Measurements from ENCODE around the gene RBM15.

DNA sequence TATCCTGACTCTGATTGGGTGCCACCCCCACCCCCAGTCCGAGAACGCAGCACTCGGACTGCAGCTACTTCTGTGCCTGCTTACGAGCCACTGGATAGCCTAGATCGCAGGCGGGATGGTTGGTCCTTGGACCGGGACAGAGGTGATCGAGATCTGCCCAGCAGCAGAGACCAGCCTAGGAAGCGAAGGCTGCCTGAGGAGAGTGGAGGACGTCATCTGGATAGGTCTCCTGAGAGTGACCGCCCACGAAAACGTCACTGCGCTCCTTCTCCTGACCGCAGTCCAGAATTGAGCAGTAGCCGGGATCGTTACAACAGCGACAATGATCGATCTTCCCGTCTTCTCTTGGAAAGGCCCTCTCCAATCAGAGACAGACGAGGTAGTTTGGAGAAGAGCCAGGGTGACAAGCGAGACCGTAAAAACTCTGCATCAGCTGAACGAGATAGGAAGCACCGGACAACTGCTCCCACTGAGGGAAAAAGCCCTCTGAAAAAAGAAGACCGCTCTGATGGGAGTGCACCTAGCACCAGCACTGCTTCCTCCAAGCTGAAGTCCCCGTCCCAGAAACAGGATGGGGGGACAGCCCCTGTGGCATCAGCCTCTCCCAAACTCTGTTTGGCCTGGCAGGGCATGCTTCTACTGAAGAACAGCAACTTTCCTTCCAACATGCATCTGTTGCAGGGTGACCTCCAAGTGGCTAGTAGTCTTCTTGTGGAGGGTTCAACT, 2.1 kb downstream of the RBM15 start:
- TF ChIP-seq CTCF (IDR thresholded peaks at IDR 0.05) (no peak), EZH2 (IDR thresholded peaks at IDR 0.05; ENCODE audit: borderline replicate concordance, insufficient read depth, low read depth, low read length, poor library complexity, severe bottlenecking) (no peak)

All from B cell (primary cell).